ENCODE measurements around the gene AP3S2.

Gene AP3S2

GRCh38 chr15:89820666-89821611 is 72.9 kb downstream of the AP3S2 start:
- Histone ChIP-seq H3K27me3 (ENCODE audit: control insufficient read depth, insufficient read depth, low read length) (no peaks in the 10 kb centered on the region), H3K9ac (ENCODE audit: low read depth, low read length) (peak overlapping the region; percentile 55), H3K9me3 (replicated peaks; ENCODE audit: low read length) (no peaks in the 10 kb centered on the region), H3K4me1 (ENCODE audit: control insufficient read depth, insufficient read depth, low read length) (peaks cover 62% of the 10 kb centered on the region), H3K4me3 (ENCODE audit: low read length) (peak overlapping the region; percentile 45), H3K4me2 (ENCODE audit: low read length) (peak overlapping the region; percentile 77), H3K36me3 (ENCODE audit: insufficient read depth, low read length) (no peaks in the 10 kb centered on the region)

GRCh38 chr15:89818287-89818686 is 75.5 kb downstream of the AP3S2 start:
- Histone ChIP-seq H3K9me3 (replicated peaks; ENCODE audit: low read length) (no peaks in the 10 kb centered on the region), H3K4me3 (ENCODE audit: low read length) (no peak overlapping the region), H3K9ac (ENCODE audit: low read depth, low read length) (no peak overlapping the region), H3K36me3 (ENCODE audit: insufficient read depth, low read length) (peaks cover 2% of the 10 kb centered on the region), H3K27me3 (ENCODE audit: control insufficient read depth, insufficient read depth, low read length) (no peaks in the 10 kb centered on the region), H3K4me2 (ENCODE audit: low read length) (no peak overlapping the region), H3K4me1 (ENCODE audit: control insufficient read depth, insufficient read depth, low read length) (peaks cover 44% of the 10 kb centered on the region)

- Histone ChIP-seq H3K9me3 (replicated peaks; ENCODE audit: low read length) (no peaks in the 10 kb centered on the region), H3K4me3 (ENCODE audit: low read length) (no peak overlapping the region), H3K36me3 (ENCODE audit: insufficient read depth, low read length) (peaks cover 7% of the 10 kb centered on the region), H3K4me2 (ENCODE audit: low read length) (peak overlapping the region; percentile 18), H3K4me1 (ENCODE audit: control insufficient read depth, insufficient read depth, low read length) (peaks cover 44% of the 10 kb centered on the region), H3K9ac (ENCODE audit: low read depth, low read length) (no peak overlapping the region), H3K27me3 (ENCODE audit: control insufficient read depth, insufficient read depth, low read length) (no peaks in the 10 kb centered on the region)
Measured at GRCh38 chr15:89817701-89818280, 76.0 kb downstream of the AP3S2 start.

- Histone ChIP-seq H3K4me2 (ENCODE audit: low read length) (no peak overlapping the region), H3K9ac (ENCODE audit: low read depth, low read length) (no peak overlapping the region), H3K4me1 (ENCODE audit: control insufficient read depth, insufficient read depth, low read length) (peaks cover 41% of the 10 kb centered on the region), H3K36me3 (ENCODE audit: insufficient read depth, low read length) (peaks cover 23% of the 10 kb centered on the region), H3K9me3 (replicated peaks; ENCODE audit: low read length) (no peaks in the 10 kb centered on the region), H3K4me3 (ENCODE audit: low read length) (no peak overlapping the region), H3K27me3 (ENCODE audit: control insufficient read depth, insufficient read depth, low read length) (no peaks in the 10 kb centered on the region)
Measured at GRCh38 chr15:89815769-89816168, 78.0 kb downstream of the AP3S2 start.

- H3K27me3 ChIP-seq (ENCODE audit: control insufficient read depth, insufficient read depth, low read length): no peaks in the 10 kb centered on the region
Measured at GRCh38 chr15:89814112-89814742, 79.6 kb downstream of the AP3S2 start.

GRCh38 chr15:89813381-89814111 is 80.2 kb downstream of the AP3S2 start:
- Histone ChIP-seq H3K4me2 (ENCODE audit: low read length) (peak overlapping the region; percentile 97), H3K4me3 (ENCODE audit: low read length) (peak overlapping the region; percentile 92), H3K27me3 (ENCODE audit: control insufficient read depth, insufficient read depth, low read length) (no peaks in the 10 kb centered on the region), H3K4me1 (ENCODE audit: control insufficient read depth, insufficient read depth, low read length) (peaks cover 53% of the 10 kb centered on the region), H3K36me3 (ENCODE audit: insufficient read depth, low read length) (peaks cover 41% of the 10 kb centered on the region), H3K9me3 (replicated peaks; ENCODE audit: low read length) (no peaks in the 10 kb centered on the region), H3K9ac (ENCODE audit: low read depth, low read length) (peak overlapping the region; percentile 87)

More at GRCh38 chr15:89814112-89814742, 79.6 kb downstream of the AP3S2 start:
- Histone ChIP-seq H3K4me2 (ENCODE audit: low read length) (peak overlapping the region; percentile 97), H3K36me3 (ENCODE audit: insufficient read depth, low read length) (peaks cover 35% of the 10 kb centered on the region), H3K4me1 (ENCODE audit: control insufficient read depth, insufficient read depth, low read length) (peaks cover 46% of the 10 kb centered on the region), H3K9ac (ENCODE audit: low read depth, low read length) (peak overlapping the region; percentile 87), H3K9me3 (replicated peaks; ENCODE audit: low read length) (no peaks in the 10 kb centered on the region), H3K4me3 (ENCODE audit: low read length) (peak overlapping the region; percentile 92)

GRCh38 chr15:89812847-89813320 is 80.9 kb downstream of the AP3S2 start:
- H3K4me2 ChIP-seq (ENCODE audit: low read length): peak overlapping the region; percentile 97
- H3K9ac ChIP-seq (ENCODE audit: low read depth, low read length): peak overlapping the region; percentile 87
- peaks cover 55% of the 10 kb centered on the region for H3K4me1 ChIP-seq (ENCODE audit: control insufficient read depth, insufficient read depth, low read length)
- H3K36me3 ChIP-seq (ENCODE audit: insufficient read depth, low read length): peaks cover 47% of the 10 kb centered on the region
- peak overlapping the region; percentile 92 for H3K4me3 ChIP-seq (ENCODE audit: low read length)
- no peaks in the 10 kb centered on the region for H3K9me3 ChIP-seq (replicated peaks; ENCODE audit: low read length)
- no peaks in the 10 kb centered on the region for H3K27me3 ChIP-seq (ENCODE audit: control insufficient read depth, insufficient read depth, low read length)

GRCh38 chr15:89812011-89812846 is 81.6 kb downstream of the AP3S2 start:
- peaks cover 56% of the 10 kb centered on the region for H3K4me1 ChIP-seq (ENCODE audit: control insufficient read depth, insufficient read depth, low read length)
- peak overlapping the region; percentile 92 for H3K4me3 ChIP-seq (ENCODE audit: low read length)
- H3K27me3 ChIP-seq (ENCODE audit: control insufficient read depth, insufficient read depth, low read length): no peaks in the 10 kb centered on the region
- H3K36me3 ChIP-seq (ENCODE audit: insufficient read depth, low read length): peaks cover 50% of the 10 kb centered on the region
- H3K4me2 ChIP-seq (ENCODE audit: low read length): peak overlapping the region; percentile 97
- no peaks in the 10 kb centered on the region for H3K9me3 ChIP-seq (replicated peaks; ENCODE audit: low read length)
- peak overlapping the region; percentile 87 for H3K9ac ChIP-seq (ENCODE audit: low read depth, low read length)

GRCh38 chr15:89810837-89811236 is 83.0 kb downstream of the AP3S2 start:
- Histone ChIP-seq H3K9ac (ENCODE audit: low read depth, low read length) (no peak overlapping the region), H3K4me2 (ENCODE audit: low read length) (peak overlapping the region; percentile 35), H3K27me3 (ENCODE audit: control insufficient read depth, insufficient read depth, low read length) (no peaks in the 10 kb centered on the region), H3K9me3 (replicated peaks; ENCODE audit: low read length) (no peaks in the 10 kb centered on the region), H3K4me1 (ENCODE audit: control insufficient read depth, insufficient read depth, low read length) (peaks cover 56% of the 10 kb centered on the region), H3K4me3 (ENCODE audit: low read length) (peak overlapping the region; percentile 1), H3K36me3 (ENCODE audit: insufficient read depth, low read length) (peaks cover 64% of the 10 kb centered on the region)

GRCh38 chr15:89809787-89810148 is 84.0 kb downstream of the AP3S2 start:
- peaks cover 74% of the 10 kb centered on the region for H3K36me3 ChIP-seq (ENCODE audit: insufficient read depth, low read length)
- peaks cover 54% of the 10 kb centered on the region for H3K4me1 ChIP-seq (ENCODE audit: control insufficient read depth, insufficient read depth, low read length)
- no peak overlapping the region for H3K9ac ChIP-seq (ENCODE audit: low read depth, low read length)
- H3K4me2 ChIP-seq (ENCODE audit: low read length): peak overlapping the region; percentile 42
- H3K27me3 ChIP-seq (ENCODE audit: control insufficient read depth, insufficient read depth, low read length): no peaks in the 10 kb centered on the region
- no peaks in the 10 kb centered on the region for H3K9me3 ChIP-seq (replicated peaks; ENCODE audit: low read length)
- no peak overlapping the region for H3K4me3 ChIP-seq (ENCODE audit: low read length)
